LNCaP clone FGC (cell line): ENCODE measurements around the gene FAM50B.

Experiments used
- DNase-seq: peaks from one replicate; pipeline ENCODE4 v3.0.0-alpha.2; 2011; ENCODE audit warnings: low read depth
- H3K4me3 ChIP-seq: 2 replicates; pipeline ENCODE4 v1.5.1; 2011; ENCODE audit warnings: mild to moderate bottlenecking, low read depth, low read length, control low read depth
- TF ChIP-seq, protein P1 (sequence below): IDR thresholded peaks from 2 replicates; pipeline ENCODE4 v1.5.1; 2012; ENCODE audit warnings: mild to moderate bottlenecking; ENCODE audit not compliant: control insufficient read depth, insufficient read depth; ENCODE audit errors: extremely low read depth

FAM50B gene

DNA sequence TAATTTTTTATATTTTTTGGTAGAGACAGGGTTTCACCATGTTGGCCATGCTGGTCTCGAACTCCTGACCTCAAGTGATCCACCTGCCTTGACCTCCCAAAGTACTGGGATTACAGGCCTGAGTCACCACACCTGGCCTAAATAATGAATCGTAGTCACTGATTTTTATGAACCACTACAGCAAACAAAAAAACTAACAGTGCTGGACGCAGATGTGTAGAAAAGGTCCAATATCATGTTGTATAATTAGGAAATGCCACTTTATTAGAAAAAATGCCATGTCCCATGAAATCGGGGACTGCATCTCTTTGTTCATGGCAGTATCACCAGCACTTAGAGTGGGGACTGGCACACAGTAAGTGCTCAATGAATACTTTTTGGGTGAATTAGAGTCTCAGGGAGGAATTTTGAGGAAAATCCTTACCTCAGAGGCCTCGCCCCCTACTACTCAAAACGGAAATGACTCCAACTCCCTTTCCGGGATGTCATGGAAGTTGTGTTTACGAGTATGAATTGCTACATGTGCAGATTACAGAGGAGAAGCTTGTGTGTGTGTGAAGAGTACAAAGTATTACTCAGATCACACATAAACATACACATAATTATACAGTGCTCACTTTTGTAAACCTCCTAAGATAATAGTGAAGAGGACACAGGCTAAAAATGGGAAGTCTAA is 43.6 kb upstream of the FAM50B start:
- TF ChIP-seq, protein P1, sequence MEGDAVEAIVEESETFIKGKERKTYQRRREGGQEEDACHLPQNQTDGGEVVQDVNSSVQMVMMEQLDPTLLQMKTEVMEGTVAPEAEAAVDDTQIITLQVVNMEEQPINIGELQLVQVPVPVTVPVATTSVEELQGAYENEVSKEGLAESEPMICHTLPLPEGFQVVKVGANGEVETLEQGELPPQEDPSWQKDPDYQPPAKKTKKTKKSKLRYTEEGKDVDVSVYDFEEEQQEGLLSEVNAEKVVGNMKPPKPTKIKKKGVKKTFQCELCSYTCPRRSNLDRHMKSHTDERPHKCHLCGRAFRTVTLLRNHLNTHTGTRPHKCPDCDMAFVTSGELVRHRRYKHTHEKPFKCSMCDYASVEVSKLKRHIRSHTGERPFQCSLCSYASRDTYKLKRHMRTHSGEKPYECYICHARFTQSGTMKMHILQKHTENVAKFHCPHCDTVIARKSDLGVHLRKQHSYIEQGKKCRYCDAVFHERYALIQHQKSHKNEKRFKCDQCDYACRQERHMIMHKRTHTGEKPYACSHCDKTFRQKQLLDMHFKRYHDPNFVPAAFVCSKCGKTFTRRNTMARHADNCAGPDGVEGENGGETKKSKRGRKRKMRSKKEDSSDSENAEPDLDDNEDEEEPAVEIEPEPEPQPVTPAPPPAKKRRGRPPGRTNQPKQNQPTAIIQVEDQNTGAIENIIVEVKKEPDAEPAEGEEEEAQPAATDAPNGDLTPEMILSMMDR = no peak
- H3K4me3 ChIP-seq = no peak overlapping the region
- DNase-seq = no peak

DNA sequence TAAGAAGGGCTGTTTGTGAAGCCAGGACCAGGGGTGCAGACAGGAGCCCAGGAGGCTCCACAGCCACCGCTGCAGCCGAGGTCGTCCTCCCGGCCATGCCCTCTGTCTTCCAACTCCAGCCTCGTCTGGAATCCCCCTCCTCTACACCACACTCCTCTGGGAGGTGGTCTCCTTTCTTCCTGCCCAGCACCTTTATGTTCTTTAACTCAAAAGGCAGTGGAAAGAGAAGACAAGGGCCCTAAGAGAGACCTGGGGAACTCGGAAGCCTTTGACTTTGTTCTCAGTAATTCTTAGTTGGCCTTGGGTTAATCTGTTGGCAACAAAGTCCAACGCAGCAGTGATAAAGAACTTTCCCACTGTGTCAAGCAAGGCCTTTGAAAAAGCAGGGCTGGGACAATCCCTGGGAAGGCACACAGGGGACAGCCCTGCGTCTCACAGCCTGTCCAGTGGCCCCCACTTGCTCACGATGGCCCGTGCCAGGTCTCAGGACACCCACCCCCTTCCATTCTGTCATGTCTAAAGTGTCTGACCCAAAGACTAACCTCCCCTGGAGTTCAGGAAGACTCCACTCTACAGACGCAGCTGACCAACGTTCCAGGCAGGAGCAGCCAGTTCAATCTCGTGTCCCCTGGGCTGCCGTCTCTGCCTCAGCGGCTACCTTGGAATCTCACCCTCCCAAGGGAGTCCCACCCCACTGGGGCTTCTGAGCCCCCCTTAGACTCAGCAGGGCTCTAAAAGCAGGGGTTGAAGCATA is 42.8 kb upstream of the FAM50B start:
- no peak overlapping the region for H3K4me3 ChIP-seq
- TF ChIP-seq, protein P1 = no peak
- no peak for DNase-seq

DNA sequence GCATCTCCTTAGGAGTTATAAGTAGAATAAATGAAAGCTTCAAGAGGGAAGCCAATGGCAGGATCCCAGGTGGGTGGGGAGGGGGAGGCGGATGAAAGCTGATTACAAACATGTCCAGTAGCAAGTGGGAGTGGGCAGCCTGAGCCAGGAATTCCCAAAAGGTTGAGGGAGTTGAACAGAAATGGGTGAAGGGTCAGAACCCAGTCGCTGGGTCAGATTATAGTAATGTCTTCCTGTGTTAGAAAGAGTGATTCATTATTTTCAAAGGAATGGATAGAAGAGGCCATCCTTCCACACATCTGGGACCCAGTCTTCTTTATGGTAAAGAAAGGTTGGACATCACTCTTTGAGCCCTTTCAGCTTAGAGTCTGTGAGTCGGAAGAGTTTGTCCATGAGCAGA is 41.0 kb upstream of the FAM50B start:
- no peak overlapping the region for H3K4me3 ChIP-seq
- TF ChIP-seq, protein P1 = no peak
- no peak for DNase-seq

DNA sequence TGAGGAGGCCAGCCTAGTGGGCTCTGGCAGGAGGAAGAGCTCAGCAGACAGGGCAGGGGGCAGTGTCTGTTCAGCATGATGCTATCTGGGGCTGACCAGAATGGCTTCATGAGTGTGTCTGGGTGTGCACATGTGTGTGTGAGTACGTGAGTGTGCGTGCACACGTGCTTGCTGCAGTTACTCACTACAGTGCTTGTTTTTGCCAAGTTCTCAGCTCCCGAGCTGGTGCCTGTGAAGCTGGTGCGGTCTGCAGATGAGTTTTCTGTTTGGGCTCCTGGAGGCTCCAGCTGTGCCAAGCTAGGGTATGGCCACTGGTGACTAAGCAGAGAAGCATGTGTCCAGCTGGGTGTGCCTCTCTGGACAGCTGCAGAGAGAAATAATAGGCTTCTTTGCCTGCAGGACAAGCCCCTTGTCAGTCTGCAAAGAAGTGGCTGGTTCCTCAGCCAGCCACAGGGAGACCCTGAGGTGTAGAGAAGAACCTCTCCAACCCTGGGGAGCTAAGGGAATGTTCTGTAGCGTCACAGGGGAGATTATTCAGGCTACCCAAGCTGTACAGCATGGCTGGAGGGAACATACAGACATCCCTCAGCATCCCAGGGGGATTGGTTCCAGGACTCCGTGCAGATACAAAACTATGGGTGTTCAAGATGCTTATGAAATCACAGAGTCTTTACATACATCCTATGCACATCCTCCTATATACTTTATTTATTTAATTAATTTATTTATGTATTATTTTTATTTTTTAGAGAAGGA is 40.2 kb upstream of the FAM50B start:
- H3K4me3 ChIP-seq = no peak overlapping the region
- DNase-seq = no peak
- TF ChIP-seq, protein P1 = no peak

DNA sequence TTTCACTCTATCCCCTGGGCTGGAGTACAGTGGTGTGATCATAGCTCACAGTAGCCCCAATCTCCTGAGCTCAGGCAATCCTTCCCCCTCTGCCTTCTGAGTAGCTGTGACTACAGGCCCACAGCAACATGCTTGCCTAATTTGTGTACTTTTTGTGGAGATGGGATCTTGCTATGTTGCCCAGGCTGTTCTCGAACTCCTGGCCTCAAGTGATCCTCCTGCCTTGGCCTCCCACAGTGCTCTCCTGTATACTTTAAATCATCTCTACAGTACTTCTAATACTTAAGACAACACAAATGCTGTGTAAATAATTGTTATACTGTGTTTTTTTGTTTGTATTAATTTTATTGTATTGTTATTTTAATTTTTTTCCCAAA is 39.7 kb upstream of the FAM50B start:
- TF ChIP-seq, protein P1 = no peak
- no peak overlapping the region for H3K4me3 ChIP-seq
- DNase-seq = no peak

DNA sequence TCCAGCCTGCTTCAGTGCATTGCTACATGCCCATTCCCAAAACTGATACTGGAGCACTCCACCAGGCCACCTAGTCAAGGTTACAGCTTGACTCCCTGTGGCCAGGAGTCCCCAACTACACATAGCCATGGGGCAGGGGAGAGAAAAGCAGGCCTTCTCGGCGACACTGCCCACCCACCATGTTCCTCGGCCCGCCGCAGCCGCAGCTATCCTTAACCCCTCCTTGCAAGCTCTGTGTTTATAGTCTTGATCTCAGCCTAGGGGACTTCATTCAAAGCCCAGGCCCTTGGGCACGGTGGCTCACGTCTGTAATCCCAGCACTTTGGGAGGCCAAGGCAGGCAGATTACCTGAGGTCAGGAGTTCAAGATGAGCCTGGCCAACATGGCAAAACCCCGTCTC is 39.2 kb upstream of the FAM50B start:
- TF ChIP-seq, protein P1 = no peak
- no peak overlapping the region for H3K4me3 ChIP-seq
- no peak for DNase-seq

DNA sequence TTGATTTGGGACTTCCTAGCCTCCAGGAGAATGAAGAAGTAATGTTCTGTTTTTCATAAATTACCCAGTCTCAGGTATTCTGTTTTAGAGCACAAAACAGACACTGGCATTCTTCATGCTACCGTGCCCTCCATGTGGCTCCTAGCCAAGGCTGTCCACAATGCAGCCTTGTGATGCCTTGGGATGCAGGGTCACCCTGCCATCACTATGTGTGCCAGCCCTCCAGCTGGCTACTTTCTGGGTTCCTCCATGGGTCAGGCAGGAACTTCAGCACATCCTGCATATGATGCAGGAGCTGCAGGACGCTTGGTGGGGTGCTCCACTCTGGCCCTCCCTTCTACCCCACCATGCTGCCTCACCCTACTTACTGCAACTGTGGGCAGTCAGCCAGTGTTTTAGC is 38.0 kb upstream of the FAM50B start:
- TF ChIP-seq, protein P1 = no peak
- no peak overlapping the region for H3K4me3 ChIP-seq
- DNase-seq = no peak
